ENCODE results near the gene KRTAP3-1.
"Not testable (repeated sequence)": the region's sequence is repeated elsewhere in the genome, so short reads cannot be mapped to it uniquely, and the experiment has no call there.

Gene KRTAP3-1

DNA sequence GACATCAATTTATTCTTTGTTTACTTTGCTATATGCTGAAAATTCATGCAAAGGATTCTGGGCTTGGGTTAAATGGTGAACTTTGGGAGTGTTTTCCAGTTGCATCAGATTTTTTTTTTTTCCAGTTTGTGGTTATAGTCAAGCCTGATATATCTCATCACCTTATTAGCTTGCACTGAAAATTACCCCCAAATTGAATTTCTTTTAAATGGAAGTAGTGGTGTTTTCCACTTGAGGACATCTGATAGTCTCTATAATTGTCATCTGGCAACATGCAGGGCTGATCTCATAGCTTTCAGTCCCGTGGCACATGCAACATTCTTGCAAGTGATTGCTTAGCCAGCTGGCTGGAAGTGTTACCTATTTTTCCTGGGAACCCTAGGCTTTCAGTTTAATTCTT lies 4.7 kb upstream of the KRTAP3-1 start:
- DNase-seq, result no peak

DNA sequence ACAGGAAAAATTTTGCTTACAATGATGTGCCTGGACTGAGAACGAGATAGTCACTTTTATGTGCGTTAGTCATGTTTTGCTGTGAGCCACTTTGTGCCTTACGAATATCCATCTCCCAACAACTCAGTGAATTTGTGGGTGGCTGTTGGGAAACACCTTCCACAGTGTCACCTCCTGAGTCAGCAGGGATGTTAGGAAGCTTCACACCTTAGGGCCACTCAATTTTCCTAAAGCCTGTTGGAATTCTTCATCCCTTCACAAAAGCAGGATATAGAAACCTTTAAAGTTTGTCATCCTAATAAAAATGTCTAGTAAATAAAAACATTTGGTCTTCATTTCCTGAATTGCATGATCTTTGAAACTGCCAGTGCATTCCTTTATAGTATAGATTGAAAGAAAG lies 4.3 kb upstream of the KRTAP3-1 start:
- no peak for DNase-seq

DNA sequence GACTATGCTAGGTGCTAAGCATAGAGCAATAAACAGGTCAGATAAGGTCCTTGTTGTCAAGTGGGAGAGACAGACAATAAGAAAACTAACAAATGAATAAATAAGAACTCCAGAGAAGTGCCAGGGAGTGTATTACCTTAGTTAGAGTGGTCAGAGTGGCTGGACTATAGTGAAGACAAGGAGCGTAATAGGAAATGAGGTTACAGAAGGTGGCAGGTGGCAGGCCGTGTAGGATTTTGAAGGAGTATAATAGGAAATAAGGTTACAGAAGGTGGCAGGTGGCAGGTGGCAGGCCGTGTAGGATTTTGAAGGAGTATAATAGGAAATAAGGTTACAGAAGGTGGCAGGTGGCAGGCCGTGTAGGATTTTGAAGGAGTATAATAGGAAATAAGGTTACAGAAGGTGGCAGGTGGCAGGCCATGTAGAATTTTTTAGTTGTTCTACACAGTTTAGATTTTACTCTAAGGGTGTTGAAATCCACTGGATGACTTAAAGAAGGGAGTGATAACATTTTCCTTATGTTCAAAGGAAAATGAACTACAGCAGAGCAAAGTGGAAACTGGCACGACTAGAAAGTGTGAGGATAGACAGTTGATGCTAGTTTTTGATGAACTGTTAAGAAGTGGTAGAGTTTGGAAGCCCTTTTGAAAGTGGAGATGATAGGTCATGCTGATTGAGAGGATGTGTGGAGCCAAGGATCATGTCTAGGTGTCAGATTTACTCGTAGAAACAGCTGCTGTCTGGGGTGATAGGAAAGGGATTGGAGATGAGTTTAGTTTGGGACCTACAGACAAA lies 3.6 kb upstream of the KRTAP3-1 start:
- no peak for DNase-seq

DNA sequence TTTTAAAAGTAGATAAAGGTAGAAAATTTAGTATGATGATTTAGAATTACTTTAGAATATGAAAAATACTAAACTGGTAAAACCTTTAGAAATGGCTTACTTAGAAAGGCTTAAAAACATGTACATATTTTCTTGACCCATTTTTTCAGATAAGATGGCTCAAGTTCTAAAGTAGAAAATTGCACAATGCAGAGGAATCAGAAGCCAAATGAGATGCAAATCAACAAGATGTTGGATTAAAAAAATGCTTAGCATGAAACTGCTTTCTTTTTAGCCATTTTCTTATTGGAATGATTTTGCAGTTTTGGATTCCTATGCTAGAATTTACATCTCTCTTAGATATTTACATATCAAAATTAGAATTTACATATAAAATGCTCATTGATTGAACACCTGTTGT lies 1.5 kb upstream of the KRTAP3-1 start:
- DNase-seq, result no peak

DNA sequence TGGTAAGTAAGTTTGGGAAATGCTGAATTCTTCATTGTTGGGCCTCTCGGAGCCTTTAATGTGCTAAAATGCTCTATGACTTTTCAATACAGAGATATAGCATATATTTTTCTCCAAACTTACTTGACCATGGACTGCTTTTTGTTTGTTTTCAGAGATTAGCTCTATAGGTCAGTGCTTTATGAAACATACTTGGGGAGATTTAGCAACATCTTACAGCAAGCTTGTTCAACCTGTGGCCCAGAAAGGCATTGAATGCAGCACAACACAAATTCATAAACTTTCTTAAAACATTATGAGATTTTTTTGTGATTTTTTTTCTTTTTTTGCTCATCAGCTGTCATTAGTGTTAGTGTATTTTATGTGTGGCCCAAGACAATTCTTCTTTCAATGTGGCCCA lies 1.0 kb upstream of the KRTAP3-1 start:
- DNase-seq, result no peak

DNA sequence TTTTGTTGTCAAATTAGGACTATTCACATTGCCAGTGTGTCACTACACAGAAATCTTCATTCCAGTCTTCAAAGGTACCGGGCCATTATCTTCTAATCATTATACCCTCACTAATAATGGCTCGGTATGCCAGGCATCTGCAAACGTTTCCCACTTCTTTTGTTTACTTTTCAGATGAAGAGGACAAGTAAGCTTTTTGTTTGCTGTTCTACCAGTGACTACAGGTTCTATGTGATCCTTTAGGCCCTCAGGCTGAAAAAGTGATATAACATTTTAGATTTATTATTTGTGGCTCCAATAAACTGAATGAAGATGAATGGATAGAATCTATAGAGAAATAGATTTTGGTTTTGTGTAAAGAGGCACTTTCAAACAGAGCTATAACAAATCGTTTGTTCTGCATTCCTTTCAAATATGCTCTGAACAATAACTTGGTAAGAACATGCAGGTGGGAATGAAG lies 403 bp upstream of the KRTAP3-1 start:
- DNase-seq, result no peak

DNA sequence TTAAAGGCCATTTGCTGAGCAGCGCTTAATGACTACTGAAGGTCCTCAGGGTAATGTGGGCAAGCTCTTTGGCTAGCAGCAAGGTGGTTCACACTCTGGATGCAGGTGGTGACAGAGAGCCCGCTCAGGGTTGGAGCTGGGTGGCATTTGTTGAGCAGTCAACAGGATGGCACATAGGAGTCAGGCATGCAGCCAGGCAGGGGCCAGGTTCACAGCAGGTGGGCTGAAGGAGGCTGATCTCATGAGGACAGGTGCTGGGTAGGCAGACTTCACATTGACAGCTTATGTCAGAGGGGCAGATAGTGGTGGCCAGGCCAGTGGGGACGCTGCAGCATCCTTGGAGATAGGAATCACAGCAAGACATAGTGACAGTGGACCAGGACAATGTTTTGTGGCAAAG lies 4.5 kb downstream of the KRTAP3-1 start:
- DNase-seq, result no peak

DNA sequence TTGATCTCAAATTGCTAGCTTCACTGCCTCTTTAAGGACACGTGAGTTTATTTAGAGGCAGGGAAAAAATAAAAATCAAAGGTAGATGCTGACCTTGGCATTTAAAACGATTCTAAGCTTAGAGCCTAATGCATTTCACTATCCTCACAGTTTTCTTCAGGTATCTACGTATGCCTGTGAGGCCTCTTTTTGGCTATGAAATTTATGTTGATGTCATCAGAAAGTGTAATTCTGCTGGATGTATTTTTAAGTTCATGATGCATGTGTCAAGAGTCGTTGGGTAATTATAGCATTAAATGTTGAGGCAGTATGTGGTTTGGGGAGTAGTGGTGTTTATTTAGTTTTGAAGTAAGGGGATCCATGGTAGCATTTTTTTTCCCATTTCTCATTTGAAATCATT lies 5.0 kb downstream of the KRTAP3-1 start:
- no peak for DNase-seq

DNA sequence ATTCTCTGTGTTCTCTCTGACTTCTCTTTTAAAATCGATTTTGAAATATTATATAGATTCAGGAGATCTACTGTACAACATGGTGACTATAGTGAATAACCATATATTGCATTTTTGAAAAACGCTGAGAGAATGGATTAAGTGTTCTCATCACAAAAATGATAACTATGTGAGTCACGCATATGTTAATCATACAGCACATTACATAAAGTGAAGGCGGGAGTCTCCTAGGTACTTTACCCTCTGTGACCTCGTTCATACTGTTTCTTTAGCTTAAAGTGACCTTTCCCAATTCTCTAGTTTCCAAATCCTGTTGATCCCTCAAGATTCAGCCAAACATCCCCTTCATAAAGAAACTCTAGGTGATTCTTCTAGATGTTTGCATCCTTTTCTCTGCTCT lies 6.1 kb downstream of the KRTAP3-1 start:
- DNase-seq, result no peak

DNA sequence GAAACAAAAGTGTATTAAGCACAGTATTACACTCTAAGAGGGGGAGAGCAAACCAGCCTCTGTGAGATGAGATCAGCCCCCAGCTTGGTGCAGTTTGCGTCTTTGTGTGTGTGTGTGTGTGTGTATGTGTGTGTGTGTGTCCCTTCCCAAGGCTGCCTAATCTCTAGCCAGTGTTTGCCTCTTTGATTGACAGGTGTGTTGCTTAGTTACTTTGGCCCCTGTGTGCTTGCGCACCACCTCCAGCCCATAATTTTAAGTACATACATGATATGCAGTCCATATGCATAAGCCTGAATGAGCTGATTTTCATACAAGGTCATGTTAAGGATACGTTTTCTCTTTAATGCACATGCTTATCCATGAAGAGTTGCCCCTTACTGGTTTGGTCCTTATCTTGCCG lies 7.1 kb downstream of the KRTAP3-1 start:
- no peak for DNase-seq

DNA sequence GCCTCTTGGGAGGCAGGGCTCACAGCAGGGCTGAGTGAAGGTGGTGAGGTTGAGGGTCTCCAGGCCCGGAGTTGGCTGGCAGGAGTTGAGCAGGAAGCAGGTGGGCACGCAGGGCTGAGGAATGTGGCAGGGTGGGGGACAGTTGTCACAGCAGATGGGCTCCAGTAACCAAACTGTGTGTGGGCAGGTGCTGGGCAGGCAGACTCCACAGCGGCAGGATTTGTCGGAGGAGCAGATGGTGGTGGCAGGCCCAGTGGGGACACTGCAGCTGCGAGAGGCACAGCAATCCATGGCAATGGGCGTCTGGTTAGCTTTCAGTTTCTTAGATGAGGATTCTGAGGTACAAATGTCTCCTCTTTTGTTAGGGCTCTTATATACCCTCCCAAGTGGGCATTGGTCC lies 9.4 kb downstream of the KRTAP3-1 start, which contains the start of gene KRTAP3-2:
Gene KRTAP3-2 (minus strand): TSS at position 344 of the 400 bp plus-strand sequence. CDS start 53 bp downstream, at position 291.
- not testable (repeated sequence) for DNase-seq

DNA sequence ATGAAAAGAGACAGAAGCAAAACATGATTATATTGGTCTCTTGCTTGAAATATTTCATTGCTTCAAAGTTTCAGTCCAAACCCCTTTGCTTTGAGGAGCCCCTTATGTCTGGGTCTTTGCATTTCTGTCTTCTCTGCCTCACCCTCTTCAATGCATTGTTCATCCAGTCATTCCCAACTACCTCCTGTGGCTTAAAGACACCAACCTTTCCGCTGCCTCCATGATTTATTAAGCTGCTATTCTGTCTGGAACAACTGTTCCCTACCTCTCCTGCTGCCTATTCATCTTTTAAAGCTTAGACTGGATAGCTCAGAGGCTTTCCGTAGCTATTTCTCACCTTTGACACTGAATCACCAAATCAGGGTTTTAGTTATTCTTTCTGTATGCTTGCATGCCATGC lies 11.6 kb downstream of the KRTAP3-1 start:
- no peak for DNase-seq

DNA sequence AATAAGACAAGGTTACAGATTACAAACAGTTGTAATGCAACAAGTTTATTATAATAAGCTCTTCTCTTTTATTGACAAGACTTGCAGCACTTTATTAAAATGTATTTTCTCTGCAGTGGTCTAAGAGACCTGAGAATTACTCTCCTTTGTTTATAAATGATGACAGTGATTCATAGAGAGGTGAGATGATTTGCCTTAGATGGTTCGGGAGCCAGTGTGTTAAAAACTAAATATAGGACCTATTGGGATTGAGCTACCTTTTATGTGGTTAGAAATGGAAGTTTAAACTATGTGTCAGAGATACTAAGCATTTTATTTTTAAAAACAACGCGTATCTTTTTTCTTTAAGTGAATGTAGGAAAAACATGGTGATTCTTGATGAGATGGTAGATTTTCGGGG lies 12.1 kb downstream of the KRTAP3-1 start:
- no peak for DNase-seq

DNA sequence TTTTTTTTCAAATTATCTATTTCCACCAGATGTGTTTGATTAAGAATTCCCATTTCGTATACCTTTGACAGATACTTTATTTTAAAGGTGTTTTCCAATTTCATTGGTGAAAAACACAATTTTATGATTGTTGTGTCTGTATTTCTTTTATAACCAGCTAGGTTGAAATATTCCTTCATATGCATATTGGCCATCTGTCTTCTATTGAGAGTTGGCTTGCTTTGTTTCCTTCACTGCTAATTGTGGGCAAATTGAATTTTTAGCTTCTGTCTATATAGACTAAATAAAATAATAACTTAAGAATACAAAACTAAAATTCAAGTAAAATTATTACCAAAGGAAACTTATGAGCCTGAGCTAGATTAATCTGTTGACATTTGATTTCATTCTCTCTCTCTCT lies 13.8 kb downstream of the KRTAP3-1 start:
- DNase-seq, result no peak

DNA sequence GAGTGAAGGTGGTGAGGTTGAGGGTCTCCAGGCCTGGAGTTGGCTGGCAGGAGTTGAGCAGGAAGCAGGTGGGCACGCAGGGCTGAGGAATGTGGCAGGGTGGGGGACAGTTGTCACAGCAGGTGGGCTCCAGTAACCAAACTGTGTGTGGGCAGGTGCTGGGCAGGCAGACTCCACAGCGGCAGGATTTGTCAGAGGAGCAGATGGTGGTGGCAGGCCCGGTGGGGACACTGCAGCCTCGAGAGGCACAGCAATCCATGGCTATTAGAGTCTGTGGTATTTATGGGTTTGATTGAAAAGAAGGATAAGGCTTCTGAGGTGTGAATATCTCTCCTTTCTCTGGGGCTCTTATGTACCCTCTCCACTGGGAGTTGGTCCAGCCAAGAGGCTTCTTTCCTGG lies 15.1 kb downstream of the KRTAP3-1 start, which contains the start of gene KRTAP3-3:
Gene KRTAP3-3 (minus strand): TSS at position 326 of the 400 bp plus-strand sequence. CDS start 67 bp downstream, at position 259.
- no peak for DNase-seq

DNA sequence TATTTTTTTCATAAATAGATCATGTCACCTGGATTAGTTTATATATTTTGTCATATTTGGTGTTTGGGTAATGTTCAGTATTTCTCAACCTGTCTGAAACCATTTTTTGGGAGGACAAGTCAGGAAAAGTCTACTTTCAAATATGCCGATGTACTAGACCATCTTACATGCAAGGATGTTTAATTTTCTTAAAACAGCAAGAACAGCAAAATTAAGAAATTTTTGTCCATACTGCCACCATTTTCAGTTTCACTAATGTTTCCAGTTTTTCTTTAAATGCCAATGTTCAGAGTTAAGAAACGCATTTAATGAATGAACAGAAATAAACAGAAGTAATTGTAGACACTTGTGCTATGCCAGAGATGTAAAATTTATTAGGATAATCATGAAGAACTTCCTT lies 15.8 kb downstream of the KRTAP3-1 start:
- no peak for DNase-seq

DNA sequence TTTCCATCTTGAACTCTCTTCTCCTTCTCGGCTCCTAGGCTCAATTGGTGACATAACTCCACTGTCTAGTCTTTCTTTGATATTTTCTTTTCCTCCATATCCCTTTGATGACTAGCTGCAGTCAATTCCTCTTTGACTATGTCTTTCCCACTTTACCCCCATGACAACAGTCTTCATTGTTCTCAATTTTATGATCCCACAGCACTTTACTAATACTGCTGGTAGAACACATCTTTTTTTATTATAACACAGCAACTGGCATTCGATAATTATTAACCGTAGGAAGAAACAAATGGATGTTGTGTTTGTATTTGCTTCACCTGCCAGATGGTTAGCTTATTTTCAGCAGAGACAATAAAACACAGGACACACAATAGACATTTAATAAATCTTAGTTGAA lies 16.3 kb downstream of the KRTAP3-1 start:
- no peak for DNase-seq

DNA sequence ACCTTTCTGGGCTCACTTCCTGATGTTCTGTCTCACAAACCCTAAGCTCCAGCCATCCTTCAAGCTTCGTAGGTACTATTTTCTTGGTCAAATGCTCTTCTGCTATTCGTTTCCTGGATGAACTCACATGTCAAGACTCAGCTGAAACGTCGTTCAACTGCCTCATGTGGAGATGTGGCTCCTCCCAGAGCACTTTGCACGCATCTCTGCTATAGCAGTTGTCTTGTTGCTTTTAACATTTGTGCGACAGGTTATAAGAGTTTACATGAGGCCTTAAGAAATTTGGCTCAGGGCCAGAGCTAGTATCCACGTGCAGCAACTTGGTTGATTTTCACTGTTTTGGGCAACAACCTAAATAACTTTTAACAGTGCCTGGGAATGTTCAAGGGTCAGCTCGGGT lies 22.0 kb downstream of the KRTAP3-1 start:
- no peak for DNase-seq

DNA sequence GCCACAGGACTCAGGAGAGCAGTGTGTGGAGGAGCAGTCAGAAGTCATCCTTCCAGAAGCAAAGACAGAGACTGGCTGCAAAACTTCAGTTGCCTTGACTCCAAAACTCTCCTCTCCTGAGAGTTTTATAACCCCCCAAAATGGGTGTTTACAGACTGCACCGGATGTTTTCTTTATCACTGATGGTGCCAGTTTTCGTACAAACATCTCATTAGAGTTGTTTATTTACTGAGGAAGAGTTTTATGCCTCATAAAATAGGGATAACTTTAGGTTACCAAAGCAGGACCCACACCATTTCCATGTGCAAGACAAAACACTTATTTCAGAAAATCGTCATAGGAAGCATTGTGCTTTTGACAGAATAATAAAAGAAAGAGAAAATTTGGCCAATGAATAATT lies 24.7 kb downstream of the KRTAP3-1 start, which contains the start of gene KRT40:
Gene KRT40 (minus strand): TSS at position 101 of the 400 bp plus-strand sequence. CDS start 53 bp downstream, at position 48.
- no peak for DNase-seq

DNA sequence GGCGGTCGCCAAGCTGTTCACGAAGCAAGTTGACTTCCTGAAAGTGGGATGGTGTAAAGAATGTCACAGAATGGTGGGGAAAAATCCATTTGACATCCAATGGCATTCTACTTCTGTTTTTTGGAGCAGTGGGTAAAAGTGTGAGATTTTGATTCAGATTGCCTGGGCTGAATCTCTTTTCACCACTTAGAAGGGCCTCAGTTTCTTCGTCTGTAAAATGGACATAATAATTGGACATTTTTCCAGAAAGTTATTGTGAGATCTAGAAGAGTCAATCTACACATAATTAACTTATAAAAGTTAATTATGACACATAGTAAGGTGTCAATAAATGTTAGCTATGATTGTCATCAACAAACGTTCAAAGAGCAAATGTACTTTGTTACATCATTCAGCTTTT lies 27.8 kb downstream of the KRTAP3-1 start:
- DNase-seq, result no peak

DNA sequence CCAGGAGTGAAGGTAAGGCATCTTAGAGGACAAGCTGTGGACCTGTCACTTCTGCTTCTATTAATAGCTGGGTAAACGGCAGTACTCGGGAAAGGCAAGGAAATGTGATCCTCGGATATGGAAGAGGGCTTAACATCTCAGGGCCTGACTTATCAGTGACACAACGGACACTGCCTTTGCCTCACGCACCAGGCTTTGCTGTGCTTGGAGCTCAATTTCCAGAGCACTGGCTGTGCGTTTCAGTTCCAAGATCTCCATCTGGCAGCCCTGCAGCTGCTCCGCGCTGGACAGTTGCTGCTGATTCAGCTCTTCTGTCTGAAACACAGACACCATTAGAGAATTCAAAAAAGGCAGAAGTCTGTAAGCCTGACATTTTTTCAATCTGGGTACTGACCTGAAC lies 28.3 kb downstream of the KRTAP3-1 start:
- no peak for DNase-seq

DNA sequence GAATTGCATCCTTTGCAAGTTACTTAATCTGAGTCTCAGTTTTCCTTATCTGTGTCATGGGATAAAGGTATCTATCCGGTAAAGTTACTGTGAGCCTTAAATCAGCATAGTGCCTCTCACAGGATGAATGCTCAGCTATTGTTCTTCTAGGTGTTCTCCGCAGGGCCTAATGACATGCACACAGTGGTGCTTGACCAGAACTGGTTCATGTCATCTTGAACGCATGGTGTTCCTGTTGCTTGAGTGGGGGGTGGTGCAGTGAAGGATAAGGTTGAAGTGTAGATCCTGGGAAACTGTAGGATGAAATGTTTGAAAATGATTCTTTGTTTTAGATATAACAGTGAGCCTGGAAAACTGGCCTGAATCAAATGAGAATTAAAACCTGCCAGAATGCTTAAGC lies 28.8 kb downstream of the KRTAP3-1 start:
- no peak for DNase-seq

DNA sequence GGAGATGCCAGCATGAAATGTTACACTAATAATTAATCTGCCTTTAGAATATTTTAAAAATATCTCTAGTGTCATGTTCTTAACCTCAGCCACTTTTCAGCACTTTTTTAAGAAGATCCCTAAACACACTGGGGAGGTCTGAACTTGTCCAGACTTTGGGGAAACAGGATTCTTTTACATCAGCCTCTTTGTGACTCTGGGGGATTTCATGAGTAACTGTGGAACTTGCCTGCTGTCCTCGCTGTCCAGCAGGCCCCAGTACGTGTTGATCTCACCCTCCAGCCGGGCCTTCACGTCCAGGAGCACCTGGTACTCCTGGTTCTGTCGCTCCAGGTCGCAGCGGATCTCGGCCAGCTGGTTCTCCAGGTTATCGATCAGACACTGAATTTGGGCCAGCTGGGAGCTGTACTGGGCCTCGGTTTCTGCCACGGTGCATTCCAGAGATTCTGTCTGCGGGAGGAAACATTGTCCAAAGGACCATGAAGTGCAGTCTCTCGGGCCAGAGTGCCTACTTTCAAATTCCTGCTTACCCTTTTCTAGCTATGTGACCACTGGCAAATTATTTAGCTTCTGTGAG lies 30.3 kb downstream of the KRTAP3-1 start:
- DNase-seq, result no peak

DNA sequence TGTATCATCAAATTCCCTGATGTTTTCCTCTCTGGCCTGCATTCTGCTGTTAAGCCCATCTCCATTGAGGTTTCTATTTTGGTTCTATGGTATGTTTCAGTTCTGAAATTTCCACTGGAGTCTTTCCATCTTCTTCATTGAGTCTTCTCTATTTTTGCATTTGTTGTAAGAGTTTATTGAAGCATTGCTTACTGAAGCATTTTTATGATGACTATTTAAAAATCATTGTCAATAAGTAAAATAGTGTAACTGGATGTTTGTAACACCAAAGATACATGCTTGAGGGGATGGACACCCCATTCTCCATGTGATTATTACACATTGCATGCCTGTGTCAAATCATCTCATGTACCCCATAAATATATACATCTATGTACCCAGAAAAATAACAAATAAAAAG lies 33.4 kb downstream of the KRTAP3-1 start:
- DNase-seq, result no peak

Measured in CD4-positive, alpha-beta T cell treated with Interleukin-1 beta for 1 hour (primary cell).